HG03097 (cell line): Measurements from ENCODE around the gene SYK.

Experiments
- ATAC-seq: cut with Tn5 transposase; IDR thresholded peaks from one replicate; pipeline ENCODE4 v1.9.1; 2021; ENCODE audit not compliant: unreplicated experiment, low FRiP score

The SYK gene

GRCh38 chr9:90899287-90899686, 97.7 kb downstream of the SYK start:
- ATAC-seq = no peak

GRCh38 chr9:90900130-90900529, 98.5 kb downstream of the SYK start:
- no peak for ATAC-seq

GRCh38 chr9:90901933-90902332, 100.3 kb downstream of the SYK start:
- ATAC-seq = no peak

GRCh38 chr9:90903766-90904424, 102.3 kb downstream of the SYK start:
- ATAC-seq = no peak

- ATAC-seq = no peak
Measured at GRCh38 chr9:90904706-90905478, 103.3 kb downstream of the SYK start.

DNA sequence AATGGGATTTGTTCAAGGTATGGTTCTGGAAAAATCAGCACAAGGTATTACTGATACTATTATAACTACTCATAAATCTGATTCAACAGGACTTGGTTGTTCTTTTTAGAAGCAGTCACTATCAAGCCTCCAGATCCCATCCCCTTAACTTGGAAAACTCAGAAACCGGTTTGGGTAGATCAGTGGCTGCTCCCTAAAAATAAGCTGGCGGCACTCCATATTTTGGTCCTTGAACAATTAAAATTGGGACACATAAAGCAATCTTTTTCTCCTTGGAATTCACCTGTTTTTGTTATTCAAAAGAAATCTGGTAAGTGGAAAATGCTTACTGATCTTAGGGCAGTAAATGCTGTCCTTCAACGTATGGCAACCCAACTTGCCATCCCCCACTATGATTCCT, 104.2 kb downstream of the SYK start:
- no peak for ATAC-seq

- ATAC-seq = no peak
Measured at GRCh38 chr9:90906316-90907055, 104.9 kb downstream of the SYK start.

GRCh38 chr9:90907056-90907445, 105.4 kb downstream of the SYK start:
- no peak for ATAC-seq

- no peak for ATAC-seq
Measured at GRCh38 chr9:90907790-90908189, 106.2 kb downstream of the SYK start.

DNA sequence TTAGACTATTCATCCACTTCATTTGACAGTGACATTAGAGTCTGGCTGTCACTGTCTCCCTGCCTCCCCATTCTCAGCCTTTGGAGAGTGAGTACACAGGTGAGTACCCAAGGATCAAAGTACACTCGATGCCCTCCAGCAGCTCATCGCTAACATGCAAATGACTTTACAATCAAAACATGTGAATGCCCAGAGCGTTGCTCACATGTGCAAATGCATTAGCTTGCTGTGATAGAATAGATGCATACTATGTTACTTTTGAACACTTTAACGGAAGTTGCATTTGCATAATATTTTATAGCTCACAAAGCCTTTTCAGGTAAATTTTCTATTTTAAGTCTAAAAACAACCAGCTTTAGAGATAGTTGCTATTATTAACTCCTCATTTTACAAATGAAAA, 107.6 kb downstream of the SYK start:
- no peak for ATAC-seq

- no peak for ATAC-seq
Measured at GRCh38 chr9:90909747-90910283, 108.2 kb downstream of the SYK start.

DNA sequence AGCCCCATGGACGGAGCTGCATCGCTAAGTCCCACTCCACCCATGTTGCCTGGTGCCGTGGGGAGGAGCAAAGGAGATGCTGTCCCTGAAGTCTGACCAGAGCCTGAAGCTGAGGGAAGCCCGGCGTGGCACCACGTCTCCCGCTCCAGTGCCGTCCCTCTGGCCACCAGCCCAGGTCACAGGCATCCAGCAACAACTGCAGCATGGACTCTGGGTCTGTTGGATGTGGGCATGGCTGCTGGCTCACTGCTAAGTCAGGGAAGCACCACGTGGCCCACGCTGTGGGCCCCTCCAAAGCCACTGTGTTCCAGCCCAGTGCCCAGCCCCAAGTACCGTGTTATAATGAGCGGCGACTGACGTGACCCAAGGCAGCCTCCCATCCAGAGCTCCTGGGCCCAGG, 112.6 kb downstream of the SYK start:
- ATAC-seq = no peak

GRCh38 chr9:90914868-90915483, 113.4 kb downstream of the SYK start:
- peak; percentile 56 for ATAC-seq

DNA sequence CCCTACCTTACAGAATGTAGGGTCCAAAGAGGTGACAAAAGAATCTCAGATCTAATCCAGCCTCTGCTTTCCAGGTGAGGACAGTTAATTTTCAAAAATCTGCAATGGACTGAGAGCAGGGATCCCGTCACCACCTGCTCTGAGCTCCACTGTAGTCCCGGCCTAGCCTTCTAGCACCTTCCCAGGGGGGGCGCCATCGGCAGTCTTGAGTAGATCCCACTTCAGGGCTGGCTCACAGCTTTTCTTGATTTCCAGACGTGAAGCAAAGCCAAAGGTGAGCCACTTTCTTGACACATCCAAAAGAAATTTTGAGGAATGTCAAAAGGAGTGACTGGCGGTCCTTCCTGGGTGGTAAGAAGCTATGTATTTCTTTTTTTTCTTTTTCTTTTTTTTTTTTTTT, 114.1 kb downstream of the SYK start:
- no peak for ATAC-seq

- ATAC-seq = no peak
Measured at GRCh38 chr9:90916147-90916734, 114.6 kb downstream of the SYK start.

DNA sequence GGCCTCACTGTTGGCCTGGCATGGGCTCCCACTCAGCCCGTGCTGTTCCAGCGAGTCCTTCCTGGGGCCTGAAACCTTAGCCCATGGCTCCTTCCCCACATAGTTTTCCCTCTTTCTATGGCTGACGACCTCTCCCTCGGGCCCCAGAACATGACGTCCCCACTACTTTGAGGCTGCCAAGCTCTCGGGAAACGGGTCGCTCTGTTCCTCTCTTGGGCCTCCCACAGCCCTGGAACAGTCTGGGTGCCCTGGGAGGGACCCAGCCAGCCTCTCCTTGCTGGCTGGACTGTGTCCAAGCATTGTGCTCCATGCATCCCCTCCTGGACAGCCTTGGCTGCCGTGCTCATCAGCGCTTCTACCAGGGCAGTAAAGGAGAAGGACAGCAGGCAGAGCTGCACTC, 118.3 kb downstream of the SYK start:
- no peak for ATAC-seq

- no peak for ATAC-seq
Measured at GRCh38 chr9:90921104-90921503, 119.5 kb downstream of the SYK start.

DNA sequence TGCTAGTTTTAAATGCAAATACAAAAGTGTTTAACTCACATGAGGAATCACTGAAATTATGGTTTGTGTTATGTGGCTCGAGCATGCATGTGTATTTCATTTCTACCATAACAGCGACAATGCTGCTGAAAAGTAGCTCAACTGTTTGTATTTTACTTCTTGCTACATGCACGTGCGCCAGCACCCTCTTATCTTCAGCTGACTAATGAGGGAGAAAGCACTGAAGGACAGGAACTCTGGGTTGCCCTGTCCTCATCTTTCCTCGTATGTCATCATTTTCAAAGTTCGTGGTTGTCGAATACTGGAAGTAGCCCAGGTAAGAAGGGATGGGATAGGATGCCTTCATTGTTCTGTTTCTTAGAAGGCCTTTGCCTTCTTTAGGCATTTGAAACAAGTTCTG, 120.3 kb downstream of the SYK start:
- ATAC-seq = no peak

DNA sequence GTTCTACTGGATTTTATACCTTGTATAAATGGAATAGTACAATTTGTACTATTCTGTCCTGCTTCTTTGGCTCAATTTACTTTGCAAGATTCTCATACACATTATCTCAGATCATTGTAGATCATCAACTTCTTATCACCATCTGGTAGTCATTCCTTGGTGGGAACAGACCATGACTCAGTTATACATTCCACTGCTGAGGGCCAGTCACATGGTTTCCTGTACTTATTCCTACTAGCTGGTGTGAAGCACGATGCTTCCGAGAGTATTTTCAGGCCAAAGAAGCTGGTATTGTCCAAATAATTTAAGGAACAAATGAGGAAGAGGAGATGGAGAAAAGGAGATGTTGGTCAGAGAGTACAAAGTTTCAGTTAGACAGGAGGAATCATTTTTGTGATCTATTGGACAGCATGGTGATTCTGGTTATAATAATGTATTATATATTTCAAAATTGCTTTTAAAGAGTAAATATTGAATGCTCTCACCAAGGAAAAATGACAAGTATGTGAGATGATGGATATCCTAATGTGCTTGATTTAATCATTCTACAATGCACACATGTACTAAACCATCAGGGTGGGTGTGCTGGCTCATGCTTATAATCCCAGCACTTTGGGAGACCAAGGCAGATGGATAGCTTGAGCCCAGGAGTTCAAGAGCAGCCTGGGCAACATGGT, 124.1 kb downstream of the SYK start:
- ATAC-seq = no peak

DNA sequence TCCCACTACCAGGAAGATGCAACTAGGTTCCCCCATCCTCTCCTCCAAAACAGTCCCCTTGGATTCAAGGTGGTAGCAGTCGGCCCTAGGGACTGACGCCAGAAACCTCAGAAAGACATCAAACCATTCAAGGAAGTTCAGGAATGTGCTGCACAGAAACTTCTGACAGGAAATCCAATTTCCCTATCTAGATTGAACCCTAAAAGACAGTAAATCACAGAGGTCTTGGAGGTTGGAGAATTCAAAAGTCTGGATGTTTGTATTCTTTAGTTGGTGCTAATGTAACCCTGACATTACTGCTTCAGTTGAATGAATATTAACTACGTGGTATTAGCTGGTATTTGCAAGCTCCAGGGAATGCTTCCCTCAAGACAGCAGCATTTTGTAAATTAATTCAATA, 125.3 kb downstream of the SYK start:
- ATAC-seq = no peak
